ENCODE data around the gene CCDC8. TPM values are rescaled to one million over a fixed set of nuclear protein-coding genes. Genes with fewer than 3 reads are reported as not detected.

CCDC8 gene
- total RNA-seq, 2 donors from 2014 or later: 20.4 to 32.7 TPM

DNA sequence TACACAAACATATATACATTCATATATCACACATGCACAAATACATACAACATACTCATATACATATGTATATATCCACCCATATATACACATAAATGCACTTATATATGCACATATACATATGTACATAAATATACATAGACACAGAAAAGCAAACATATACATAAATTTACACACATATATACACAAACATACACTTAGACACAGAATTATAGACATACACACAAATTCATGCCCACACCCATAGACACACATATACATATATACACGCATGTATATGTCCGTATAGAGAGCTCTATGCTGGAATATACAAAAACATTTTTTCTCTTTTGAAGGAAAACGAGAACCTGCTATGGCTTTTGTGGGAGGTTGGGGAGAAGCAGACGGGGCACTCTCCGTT, 37.4 kb upstream of the CCDC8 start:
- Histone ChIP-seq H3K36me3 (no peaks in the 10 kb centered on the region), H3K4me1 (replicated peaks) (no peaks in the 10 kb centered on the region), H3K27me3 (replicated peaks; ENCODE audit: insufficient read depth) (no peaks in the 10 kb centered on the region), H3K9me3 (no peaks in the 10 kb centered on the region), H3K4me3 (no peak overlapping the region), H3K27ac (no peak overlapping the region)
- intact Hi-C loops (cut with DNase I): no loop called here
- TF ChIP-seq POLR2A (IDR thresholded peaks at IDR 0.05): no peak
- WGBS: 35% methylated on average over 5 of the region's 5 CpGs
- DNase-seq (ENCODE audit: low spot score): no peak

DNA sequence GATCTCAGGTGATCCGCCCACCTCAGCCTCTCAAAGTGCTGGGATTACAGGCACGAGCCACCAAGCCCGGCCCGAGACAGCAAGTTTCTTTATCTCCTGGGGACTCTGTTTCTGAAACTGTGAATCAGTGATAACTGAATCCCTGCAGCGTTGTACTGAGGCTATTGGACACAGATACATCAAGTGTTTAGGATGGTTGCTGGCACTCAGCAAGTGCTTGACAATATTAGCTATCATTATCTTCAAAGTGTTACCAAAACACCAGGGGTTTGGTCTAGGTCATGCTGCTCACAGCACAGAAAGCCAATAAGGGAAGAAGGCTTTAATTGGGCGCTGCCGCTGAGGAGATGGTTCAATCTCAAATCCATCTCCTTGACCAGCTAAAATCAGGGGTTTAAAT, 35.9 kb upstream of the CCDC8 start:
- no peak for DNase-seq (ENCODE audit: low spot score)
- Histone ChIP-seq H3K36me3 (no peaks in the 10 kb centered on the region), H3K4me3 (no peak overlapping the region), H3K4me1 (replicated peaks) (no peaks in the 10 kb centered on the region), H3K9me3 (no peaks in the 10 kb centered on the region), H3K27me3 (replicated peaks; ENCODE audit: insufficient read depth) (no peaks in the 10 kb centered on the region), H3K27ac (no peak overlapping the region)
- intact Hi-C loops (cut with DNase I): no loop called here
- 68% methylated on average over 7 of the region's 7 CpGs for WGBS
- TF ChIP-seq POLR2AphosphoS5 (IDR thresholded peaks at IDR 0.05) (no peak), CTCF (IDR thresholded peaks at IDR 0.05) (no peak), POLR2A (IDR thresholded peaks at IDR 0.05) (no peak)

GRCh38 chr19:46448601-46449000, 35.2 kb upstream of the CCDC8 start:
- TF ChIP-seq POLR2A (IDR thresholded peaks at IDR 0.05) (no peak), POLR2AphosphoS5 (IDR thresholded peaks at IDR 0.05) (no peak), CTCF (IDR thresholded peaks at IDR 0.05) (no peak)
- no peak overlapping the region for H3K4me3 ChIP-seq
- H3K27me3 ChIP-seq (replicated peaks; ENCODE audit: insufficient read depth): no peaks in the 10 kb centered on the region
- intact Hi-C loops (cut with DNase I): no loop called here
- no peak overlapping the region for H3K27ac ChIP-seq
- H3K36me3 ChIP-seq: no peaks in the 10 kb centered on the region
- no peak for DNase-seq (ENCODE audit: low spot score)
- H3K4me1 ChIP-seq (replicated peaks): no peaks in the 10 kb centered on the region
- 75% methylated on average over 10 of the region's 10 CpGs for WGBS
- no peaks in the 10 kb centered on the region for H3K9me3 ChIP-seq

DNA sequence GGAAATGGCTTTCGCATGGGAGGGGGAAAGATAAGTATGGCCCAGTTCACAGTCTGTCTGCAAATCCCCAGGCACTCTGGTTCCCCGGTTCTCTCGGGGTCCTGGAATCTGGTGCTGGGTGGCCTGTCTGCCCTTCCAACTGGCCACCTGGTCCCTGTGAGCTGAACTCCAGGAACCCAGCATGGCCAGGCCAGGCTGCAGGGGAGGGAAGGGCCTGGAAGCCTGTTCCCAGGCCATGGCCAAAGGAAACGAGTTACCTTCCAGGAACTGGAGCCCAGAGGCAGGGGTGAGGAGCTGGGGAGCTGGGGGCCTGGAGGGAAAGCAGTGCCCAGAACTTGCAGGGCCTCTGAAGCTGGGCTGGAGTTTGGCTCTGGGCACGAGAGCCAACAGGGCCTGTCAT, 34.5 kb upstream of the CCDC8 start:
- intact Hi-C loops (cut with DNase I): no loop called here
- Histone ChIP-seq H3K9me3 (no peaks in the 10 kb centered on the region), H3K27me3 (replicated peaks; ENCODE audit: insufficient read depth) (no peaks in the 10 kb centered on the region), H3K4me1 (replicated peaks) (peaks cover 4% of the 10 kb centered on the region), H3K36me3 (no peaks in the 10 kb centered on the region), H3K4me3 (no peak overlapping the region), H3K27ac (no peak overlapping the region)
- WGBS: 64% methylated on average over 5 of the region's 5 CpGs
- no peak for DNase-seq (ENCODE audit: low spot score)
- TF ChIP-seq POLR2AphosphoS5 (IDR thresholded peaks at IDR 0.05) (no peak), POLR2A (IDR thresholded peaks at IDR 0.05) (no peak), CTCF (IDR thresholded peaks at IDR 0.05) (no peak)

DNA sequence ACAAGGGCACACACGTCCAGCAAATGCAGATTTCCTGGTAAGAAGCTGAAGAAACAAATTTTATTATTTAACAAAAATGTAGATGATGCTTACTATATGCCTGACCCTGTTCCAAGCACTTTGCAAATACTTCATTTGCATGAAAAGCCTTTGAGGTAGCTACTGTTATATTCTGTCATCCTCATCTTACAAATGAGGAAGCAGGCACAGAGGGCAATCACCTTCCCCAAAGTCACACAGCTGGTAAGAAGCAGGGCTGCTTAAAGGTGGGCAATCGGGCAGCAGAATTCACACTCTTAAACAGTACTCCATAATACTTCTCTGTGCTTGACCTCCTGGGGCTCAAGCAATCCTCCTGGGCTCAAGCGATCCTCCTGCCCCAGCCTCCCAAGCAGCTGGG, 33.6 kb upstream of the CCDC8 start:
- no peaks in the 10 kb centered on the region for H3K36me3 ChIP-seq
- intact Hi-C loops (cut with DNase I): no loop called here
- H3K4me3 ChIP-seq: no peak overlapping the region
- no peak overlapping the region for H3K27ac ChIP-seq
- H3K27me3 ChIP-seq (replicated peaks; ENCODE audit: insufficient read depth): no peaks in the 10 kb centered on the region
- whole genome bisulfite sequencing: 56% methylated on average over 3 of the region's 3 CpGs
- DNase-seq (ENCODE audit: low spot score): no peak
- TF ChIP-seq POLR2AphosphoS5 (IDR thresholded peaks at IDR 0.05) (no peak), CTCF (IDR thresholded peaks at IDR 0.05) (no peak), POLR2A (IDR thresholded peaks at IDR 0.05) (no peak)
- H3K9me3 ChIP-seq: no peaks in the 10 kb centered on the region
- peaks cover 12% of the 10 kb centered on the region for H3K4me1 ChIP-seq (replicated peaks)
